Sigmoid colon (tissue), 4 donors: ENCODE measurements around the gene FAM76A.

ENCODE experiments used
- EP300 ChIP-seq, 4 donors: sonication (generic); formaldehyde crosslinking; IDR thresholded peaks; one replicate each; pipeline ENCODE4 v1.6.1; 2017; ENCODE audit warnings: antibody characterized with exemption in 4 of 4
- POLR2A ChIP-seq, 2 donors: fragments of 450-650 bp; IDR thresholded peaks; one replicate each; pipeline ENCODE4 v1.6.1; 2016; ENCODE audit warnings: antibody characterized with exemption in 2 of 2, mild to moderate bottlenecking in 2 of 2, moderate library complexity in 2 of 2
- POLR2AphosphoS5 ChIP-seq, 4 donors: sonication (generic); formaldehyde crosslinking; IDR thresholded peaks; one replicate each; pipeline ENCODE4 v1.6.1; 2017; ENCODE audit warnings: antibody characterized with exemption in 4 of 4
- TF ChIP-seq, protein P1 (sequence below), 4 experiments: fragments of 450-650 bp in 3 of 4; fragments of 200-600 bp in 1 of 4; IDR thresholded peaks; one replicate each; pipeline ENCODE4 v1.5.1; 2016 to 2019; ENCODE audit warnings: antibody characterized with exemption in 4 of 4, mild to moderate bottlenecking in 3 of 4, moderate library complexity in 2 of 4

GRCh38 chr1:27726173-27727044, 648 bp downstream of the FAM76A start:
- TF ChIP-seq, protein P1, sequence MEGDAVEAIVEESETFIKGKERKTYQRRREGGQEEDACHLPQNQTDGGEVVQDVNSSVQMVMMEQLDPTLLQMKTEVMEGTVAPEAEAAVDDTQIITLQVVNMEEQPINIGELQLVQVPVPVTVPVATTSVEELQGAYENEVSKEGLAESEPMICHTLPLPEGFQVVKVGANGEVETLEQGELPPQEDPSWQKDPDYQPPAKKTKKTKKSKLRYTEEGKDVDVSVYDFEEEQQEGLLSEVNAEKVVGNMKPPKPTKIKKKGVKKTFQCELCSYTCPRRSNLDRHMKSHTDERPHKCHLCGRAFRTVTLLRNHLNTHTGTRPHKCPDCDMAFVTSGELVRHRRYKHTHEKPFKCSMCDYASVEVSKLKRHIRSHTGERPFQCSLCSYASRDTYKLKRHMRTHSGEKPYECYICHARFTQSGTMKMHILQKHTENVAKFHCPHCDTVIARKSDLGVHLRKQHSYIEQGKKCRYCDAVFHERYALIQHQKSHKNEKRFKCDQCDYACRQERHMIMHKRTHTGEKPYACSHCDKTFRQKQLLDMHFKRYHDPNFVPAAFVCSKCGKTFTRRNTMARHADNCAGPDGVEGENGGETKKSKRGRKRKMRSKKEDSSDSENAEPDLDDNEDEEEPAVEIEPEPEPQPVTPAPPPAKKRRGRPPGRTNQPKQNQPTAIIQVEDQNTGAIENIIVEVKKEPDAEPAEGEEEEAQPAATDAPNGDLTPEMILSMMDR (IDR thresholded peaks at IDR 0.05), result no peak
- no peak for TF ChIP-seq POLR2A (IDR thresholded peaks at IDR 0.05)
- no peak for TF ChIP-seq POLR2AphosphoS5 (IDR thresholded peaks at IDR 0.05)
- TF ChIP-seq EP300 (IDR thresholded peaks at IDR 0.05), result no peak
